Measurements from ENCODE around the gene RPS15.

The RPS15 gene

GRCh38 chr19:1438035-1438932 is at the start of gene RPS15:
TSS of gene RPS15 (plus strand) at chr19:1438396. CDS start at chr19:1438426, 30 bp downstream.
- peak; percentile 92 for DNase-seq

- no peak for DNase-seq
These were observed 49.6 kb upstream of the RPS15 start for GRCh38 chr19:1388637-1389026.

- DNase-seq, result no peak
These were observed 48.9 kb upstream of the RPS15 start for GRCh38 chr19:1389033-1389940.

- DNase-seq, result no peak
These were observed 47.2 kb upstream of the RPS15 start for GRCh38 chr19:1390890-1391423.

- DNase-seq, result no peak
These were observed 45.8 kb upstream of the RPS15 start for GRCh38 chr19:1392407-1392806.

- DNase-seq, result no peak
These were observed 45.2 kb upstream of the RPS15 start for GRCh38 chr19:1392939-1393530.

GRCh38 chr19:1393841-1394240 is 44.4 kb upstream of the RPS15 start:
- no peak for DNase-seq

- DNase-seq, result peak; percentile 78
These were observed 43.7 kb upstream of the RPS15 start for GRCh38 chr19:1394252-1395193.

- DNase-seq, result peak; percentile 48
These were observed 42.8 kb upstream of the RPS15 start for GRCh38 chr19:1395194-1396018.

GRCh38 chr19:1396019-1396767 is 42.0 kb upstream of the RPS15 start:
- DNase-seq, result no peak

- no peak for DNase-seq
These were observed 41.2 kb upstream of the RPS15 start for GRCh38 chr19:1396768-1397679.

GRCh38 chr19:1397838-1398237 is 40.4 kb upstream of the RPS15 start:
- DNase-seq, result no peak

GRCh38 chr19:1399079-1399478 is 39.1 kb upstream of the RPS15 start:
- DNase-seq, result no peak

GRCh38 chr19:1399745-1400144 is 38.5 kb upstream of the RPS15 start:
- no peak for DNase-seq

- no peak for DNase-seq
These were observed 37.7 kb upstream of the RPS15 start for GRCh38 chr19:1400281-1401137.

GRCh38 chr19:1401138-1401888 is 36.9 kb upstream of the RPS15 start, which contains the start of gene GAMT:
TSS of gene GAMT (minus strand) at chr19:1401542. CDS start at chr19:1401476, 66 bp downstream.
- no peak for DNase-seq

GRCh38 chr19:1401889-1402217 is 36.3 kb upstream of the RPS15 start:
- no peak for DNase-seq
